Ascending aorta (tissue), 2 donors: Measurements from ENCODE around the gene CD52. TPM values are rescaled to one million over a fixed set of nuclear protein-coding genes. Genes with fewer than 3 reads are reported as not detected.
"Not testable (repeated sequence)": the region's sequence is repeated elsewhere in the genome, so short reads cannot be mapped to it uniquely, and the experiment has no call there.

ENCODE experiments used
- DNase-seq, 2 donors: peaks; one replicate each; pipeline ENCODE4 v3.0.0-alpha.2; 2019; ENCODE audit warnings: low spot score in 2 of 2
- H3K27ac ChIP-seq, 2 donors: fragments of 200-600 bp; sonication (generic); one replicate each; pipeline ENCODE4 v1.5.1; 2016 to 2017; ENCODE audit warnings: mild to moderate bottlenecking in 1 of 2
- H3K27me3 ChIP-seq: fragments of 200-600 bp; sonication (generic); one replicate; pipeline ENCODE4 v1.5.1; 2017
- H3K36me3 ChIP-seq, 2 donors: fragments of 200-600 bp; sonication (generic); one replicate each; pipeline ENCODE4 v1.5.1; 2016
- H3K4me1 ChIP-seq, 2 donors: fragments of 200-600 bp; sonication (generic); one replicate each; pipeline ENCODE4 v1.5.1; 2016 to 2017; ENCODE audit warnings: mild to moderate bottlenecking in 1 of 2
- H3K4me3 ChIP-seq, 2 donors: fragments of 200-600 bp; sonication (generic); one replicate each; pipeline ENCODE4 v1.5.1; 2016 to 2017; ENCODE audit warnings: mild to moderate bottlenecking in 1 of 2
- H3K9me3 ChIP-seq, 2 donors: fragments of 200-600 bp; sonication (generic); one replicate each; pipeline ENCODE4 v1.5.1; 2016
- intact Hi-C: fragments of 100-400 bp; cut with DNase I; formaldehyde crosslinking; loops from one replicate; pipeline ENCODE4 v1.15.1; 2023
- total RNA-seq: library from RNA; depleted of rRNA; stranded (reverse); fragments of >200 nt; gene quantifications from one replicate; pipeline ENCODE4 v1.1.0, GENCODE V29; 2016
- TF ChIP-seq, protein P1 (sequence below), 3 experiments: fragments of 200-600 bp in 2 of 3; fragments of 450-650 bp in 1 of 3; sonication (generic) in 2 of 3; IDR thresholded peaks; one replicate each; pipeline ENCODE4 v1.5.1; 2016 to 2019; ENCODE audit warnings: antibody characterized with exemption in 3 of 3, mild to moderate bottlenecking in 1 of 3, moderate library complexity in 1 of 3

The CD52 gene
- total RNA-seq, 1 donor from 2014 or later, result not detected

DNA sequence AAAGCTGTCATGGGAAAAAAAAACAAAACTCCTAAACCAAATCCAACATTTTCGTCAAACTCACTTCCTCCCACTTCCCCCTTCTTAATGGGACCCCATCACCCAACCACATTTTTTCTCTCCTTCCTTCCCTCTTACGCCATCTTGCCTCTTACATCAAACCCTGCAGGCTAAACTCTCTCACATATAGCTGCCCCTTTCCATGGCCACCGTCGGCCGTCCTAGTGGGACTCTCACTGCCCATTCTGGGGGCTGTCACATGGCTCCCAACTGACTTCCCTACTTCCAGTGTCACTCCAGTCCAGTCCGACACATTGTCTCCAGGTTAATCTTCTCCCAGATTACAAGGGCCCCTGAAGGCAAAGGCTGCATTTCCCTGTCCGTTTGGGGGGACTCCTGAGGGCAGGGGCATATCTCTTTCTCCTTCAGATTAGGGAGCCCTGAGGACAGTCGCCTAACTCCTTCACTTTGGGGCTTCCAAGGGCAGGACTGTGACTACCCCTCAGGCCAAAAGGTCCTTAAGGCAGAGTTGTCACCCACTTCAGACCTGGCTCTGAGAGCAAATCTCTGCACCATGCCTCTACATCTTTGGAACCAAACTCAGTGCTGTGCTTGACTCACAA lies 12.0 kb upstream of the CD52 start:
- Histone ChIP-seq H3K36me3 (no peaks in the 10 kb centered on the region), H3K9me3 (no peaks in the 10 kb centered on the region), H3K27me3 (no peaks in the 10 kb centered on the region), H3K4me1 (peaks cover 5 to 8% of the 10 kb centered on the region in 2 donors), H3K27ac (peak overlapping the region; percentile 20 to 55), H3K4me3 (peak overlapping the region; percentile 68 to 70)
- intact Hi-C loops, result no loop called here
- no peak for DNase-seq
- TF ChIP-seq, protein P1, sequence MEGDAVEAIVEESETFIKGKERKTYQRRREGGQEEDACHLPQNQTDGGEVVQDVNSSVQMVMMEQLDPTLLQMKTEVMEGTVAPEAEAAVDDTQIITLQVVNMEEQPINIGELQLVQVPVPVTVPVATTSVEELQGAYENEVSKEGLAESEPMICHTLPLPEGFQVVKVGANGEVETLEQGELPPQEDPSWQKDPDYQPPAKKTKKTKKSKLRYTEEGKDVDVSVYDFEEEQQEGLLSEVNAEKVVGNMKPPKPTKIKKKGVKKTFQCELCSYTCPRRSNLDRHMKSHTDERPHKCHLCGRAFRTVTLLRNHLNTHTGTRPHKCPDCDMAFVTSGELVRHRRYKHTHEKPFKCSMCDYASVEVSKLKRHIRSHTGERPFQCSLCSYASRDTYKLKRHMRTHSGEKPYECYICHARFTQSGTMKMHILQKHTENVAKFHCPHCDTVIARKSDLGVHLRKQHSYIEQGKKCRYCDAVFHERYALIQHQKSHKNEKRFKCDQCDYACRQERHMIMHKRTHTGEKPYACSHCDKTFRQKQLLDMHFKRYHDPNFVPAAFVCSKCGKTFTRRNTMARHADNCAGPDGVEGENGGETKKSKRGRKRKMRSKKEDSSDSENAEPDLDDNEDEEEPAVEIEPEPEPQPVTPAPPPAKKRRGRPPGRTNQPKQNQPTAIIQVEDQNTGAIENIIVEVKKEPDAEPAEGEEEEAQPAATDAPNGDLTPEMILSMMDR (IDR thresholded peaks at IDR 0.05), result no peak

DNA sequence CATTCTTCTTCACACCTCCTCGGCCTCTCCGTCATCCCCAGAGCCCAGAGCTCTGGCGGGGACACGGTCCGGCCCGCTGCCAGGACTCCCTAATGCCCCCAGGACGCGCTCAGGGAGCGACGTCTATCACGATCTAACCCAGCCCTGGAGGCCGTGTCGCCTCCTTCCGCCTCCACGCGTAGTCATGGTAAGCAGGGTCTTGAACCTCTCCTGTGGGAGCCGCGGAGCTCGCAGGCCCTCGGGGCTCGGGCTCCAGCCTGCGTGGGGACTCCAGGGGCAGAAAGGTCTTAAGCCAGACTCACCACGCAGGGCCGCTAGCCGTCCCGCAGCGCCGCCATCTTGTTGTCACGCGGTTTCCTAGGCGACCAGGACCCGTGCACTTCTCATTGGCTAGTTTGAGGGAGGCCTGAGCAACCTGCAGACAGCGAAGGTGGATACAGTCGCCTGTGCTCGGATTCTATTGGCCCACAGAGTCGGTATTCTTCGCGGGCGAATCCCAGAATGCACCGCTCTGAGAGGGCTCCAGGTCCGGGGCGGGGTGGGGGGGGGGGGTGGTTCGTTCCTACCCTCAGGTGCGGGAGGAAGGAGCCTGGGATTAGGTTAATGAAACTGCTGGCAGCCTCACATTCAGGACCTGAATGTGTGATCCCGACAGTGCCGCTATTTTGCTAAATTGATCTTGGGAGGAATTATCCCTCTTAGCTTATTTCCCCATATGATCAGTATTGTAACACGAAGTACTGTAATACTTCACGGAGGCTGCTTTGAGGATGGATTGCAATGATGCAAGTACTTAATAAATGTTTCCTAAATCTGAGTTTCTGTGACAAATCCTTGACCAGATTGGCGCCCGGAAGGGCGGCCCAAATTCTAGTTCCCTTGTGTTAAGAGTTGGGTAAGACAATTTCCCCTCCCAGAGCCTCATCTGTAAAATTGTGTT lies 11.2 kb upstream of the CD52 start, which contains the start of gene UBXN11:
Gene UBXN11, minus strand, starts transcription at position 347 of the 940 bp plus-strand sequence. CDS start 3,753 bp downstream, outside the sequence.
- H3K27me3 ChIP-seq, result no peaks in the 10 kb centered on the region
- peak; percentile 66 to 94 for DNase-seq
- H3K9me3 ChIP-seq, result no peaks in the 10 kb centered on the region
- peak within 1 kb of the TSS; percentile 68 to 70 for H3K4me3 ChIP-seq
- H3K4me1 ChIP-seq, result peaks cover 5 to 8% of the 10 kb centered on the region in 2 donors
- TF ChIP-seq, protein P1 (IDR thresholded peaks at IDR 0.05), result no peak
- H3K36me3 ChIP-seq, result no peaks in the 10 kb centered on the region
- intact Hi-C loops, result loop anchor here (1.0 kb wide), 1 partner anchor 28 kb away; no protein-coding TSS in a partner anchor
- H3K27ac ChIP-seq, result peak within 1 kb of the TSS; percentile 20 to 55

DNA sequence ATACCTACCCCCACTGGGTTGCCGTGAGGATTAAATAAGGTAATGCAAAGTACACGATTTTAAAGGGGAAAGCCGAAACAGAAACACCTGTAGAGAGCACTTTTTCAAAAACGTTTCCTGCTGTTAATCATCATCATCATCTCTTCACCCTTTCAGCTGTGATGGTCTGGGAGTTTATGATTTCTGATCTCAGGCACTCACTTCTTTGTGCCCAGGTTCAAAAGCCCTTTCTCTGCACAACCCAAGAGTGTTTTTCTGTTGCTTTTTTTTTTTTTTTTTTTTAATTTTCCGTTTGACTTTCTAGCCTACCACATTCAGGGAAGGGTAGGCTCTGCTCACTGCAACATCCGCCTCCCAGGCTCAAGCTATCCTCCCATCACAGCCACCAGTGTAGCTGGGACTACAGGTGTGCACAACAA lies 10.4 kb upstream of the CD52 start:
- Histone ChIP-seq H3K9me3 (no peaks in the 10 kb centered on the region), H3K4me1 (peaks cover 5 to 8% of the 10 kb centered on the region in 2 donors), H3K27ac (peak overlapping the region in 1 of 2 donors; percentile 20), H3K27me3 (no peaks in the 10 kb centered on the region), H3K4me3 (no peak overlapping the region), H3K36me3 (no peaks in the 10 kb centered on the region)
- DNase-seq, result no peak
- intact Hi-C loops, result loop anchor here (1.0 kb wide), 1 partner anchor 29 kb away; no protein-coding TSS in a partner anchor
- TF ChIP-seq, protein P1 (IDR thresholded peaks at IDR 0.05), result no peak

DNA sequence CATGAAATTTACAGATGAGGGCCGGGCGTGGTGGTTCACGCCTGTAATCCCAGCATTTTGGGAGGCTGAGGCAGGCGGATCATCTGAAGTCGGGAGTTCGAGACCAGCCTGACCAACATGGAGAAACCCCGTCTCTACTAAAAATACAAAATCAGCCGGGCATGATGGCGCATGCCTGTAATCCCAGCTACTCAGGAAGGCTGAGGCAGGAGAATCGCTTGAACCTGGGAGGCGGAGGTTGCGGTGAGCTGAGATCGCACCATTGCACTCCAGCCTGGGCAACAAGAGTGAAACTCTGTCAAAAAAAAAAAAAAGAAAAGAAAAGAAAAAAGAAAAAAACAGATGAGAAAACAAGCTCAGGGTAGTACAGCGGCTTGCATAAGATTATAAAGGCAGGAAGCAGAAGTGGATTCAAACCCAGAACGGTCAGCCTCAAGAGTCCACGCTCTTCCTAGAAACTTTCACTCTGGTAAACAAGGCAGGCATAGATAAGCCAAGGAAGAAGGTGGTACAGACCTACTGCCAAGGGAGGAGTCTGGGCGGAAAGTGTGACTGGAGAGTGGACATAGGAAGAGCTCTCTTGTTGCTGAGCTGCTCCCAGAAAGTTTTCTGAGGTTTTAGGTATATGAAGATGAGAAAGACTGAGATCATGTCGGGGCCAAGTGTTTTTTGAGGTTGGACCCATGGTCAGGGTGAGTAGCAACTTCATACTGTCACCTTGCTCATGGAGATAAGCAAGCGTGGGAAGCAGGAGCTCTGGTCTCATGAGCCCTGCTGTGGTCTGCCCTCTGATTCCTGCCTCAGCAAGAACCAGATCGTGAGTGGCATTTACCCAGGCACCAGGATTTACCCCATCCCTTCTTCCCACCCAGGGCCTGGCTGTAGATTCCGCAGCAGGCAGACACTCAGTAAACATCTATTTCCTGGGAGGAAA lies 9.5 kb upstream of the CD52 start:
- H3K4me3 ChIP-seq, H3K27ac ChIP-seq, H3K4me1 ChIP-seq, H3K27me3 ChIP-seq, DNase-seq, H3K9me3 ChIP-seq, H3K36me3 ChIP-seq: not testable (repeated sequence)
- intact Hi-C loops, result loop anchor here (1.0 kb wide), 1 partner anchor 30 kb away; no protein-coding TSS in a partner anchor

DNA sequence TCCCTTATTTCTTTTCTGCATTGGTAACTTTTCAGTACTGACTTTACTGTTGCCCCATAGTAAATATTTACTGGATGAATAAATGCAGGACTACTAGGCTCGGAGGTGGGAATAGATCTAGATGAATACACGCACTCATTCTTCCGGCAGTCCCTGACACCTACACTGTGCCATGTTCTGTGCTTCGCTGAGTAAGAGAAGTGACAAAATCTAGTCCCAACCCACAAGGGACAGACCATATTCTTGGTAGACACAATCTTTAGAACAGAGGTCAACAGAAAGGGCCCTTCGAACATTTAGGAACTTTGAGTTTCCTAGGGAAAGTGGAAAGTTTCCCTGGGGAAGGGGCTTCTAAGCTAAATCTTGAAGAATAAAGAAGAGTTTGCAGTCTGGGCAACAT lies 3.3 kb upstream of the CD52 start:
- Histone ChIP-seq H3K4me3 (no peak overlapping the region), H3K27me3 (no peaks in the 10 kb centered on the region), H3K36me3 (no peaks in the 10 kb centered on the region), H3K27ac (no peak overlapping the region), H3K9me3 (no peaks in the 10 kb centered on the region), H3K4me1 (no peaks in the 10 kb centered on the region)
- TF ChIP-seq, protein P1 (IDR thresholded peaks at IDR 0.05), result no peak
- intact Hi-C loops, result no loop called here
- no peak for DNase-seq
